AML-193 (cell line): Measurements from ENCODE around the gene KRTAP29-1.
"Not testable (repeated sequence)": the region's sequence is repeated elsewhere in the genome, so short reads cannot be mapped to it uniquely, and the experiment has no call there.

Experiments
- DNase-seq, 2 experiments: peaks; one replicate each; lab custom pipeline; 2025; lab: John Stamatoyannopoulos, UW

The KRTAP29-1 gene, protein sequence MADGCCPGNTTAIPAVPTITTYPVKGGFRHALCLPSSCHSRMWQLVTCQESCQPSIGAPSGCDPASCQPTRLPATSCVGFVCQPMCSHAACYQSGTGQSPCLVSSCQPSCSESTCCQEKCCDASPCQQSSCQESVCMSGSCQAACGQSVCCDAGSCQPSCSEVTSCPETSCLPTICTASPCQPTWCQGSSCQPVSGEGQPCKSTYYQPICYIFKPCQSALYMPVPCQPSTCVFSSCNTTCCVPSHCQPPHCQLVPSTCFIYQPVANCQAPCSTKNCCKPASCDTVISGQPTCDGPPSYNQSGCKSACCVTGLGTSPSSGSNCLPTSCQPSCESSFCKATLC

DNA sequence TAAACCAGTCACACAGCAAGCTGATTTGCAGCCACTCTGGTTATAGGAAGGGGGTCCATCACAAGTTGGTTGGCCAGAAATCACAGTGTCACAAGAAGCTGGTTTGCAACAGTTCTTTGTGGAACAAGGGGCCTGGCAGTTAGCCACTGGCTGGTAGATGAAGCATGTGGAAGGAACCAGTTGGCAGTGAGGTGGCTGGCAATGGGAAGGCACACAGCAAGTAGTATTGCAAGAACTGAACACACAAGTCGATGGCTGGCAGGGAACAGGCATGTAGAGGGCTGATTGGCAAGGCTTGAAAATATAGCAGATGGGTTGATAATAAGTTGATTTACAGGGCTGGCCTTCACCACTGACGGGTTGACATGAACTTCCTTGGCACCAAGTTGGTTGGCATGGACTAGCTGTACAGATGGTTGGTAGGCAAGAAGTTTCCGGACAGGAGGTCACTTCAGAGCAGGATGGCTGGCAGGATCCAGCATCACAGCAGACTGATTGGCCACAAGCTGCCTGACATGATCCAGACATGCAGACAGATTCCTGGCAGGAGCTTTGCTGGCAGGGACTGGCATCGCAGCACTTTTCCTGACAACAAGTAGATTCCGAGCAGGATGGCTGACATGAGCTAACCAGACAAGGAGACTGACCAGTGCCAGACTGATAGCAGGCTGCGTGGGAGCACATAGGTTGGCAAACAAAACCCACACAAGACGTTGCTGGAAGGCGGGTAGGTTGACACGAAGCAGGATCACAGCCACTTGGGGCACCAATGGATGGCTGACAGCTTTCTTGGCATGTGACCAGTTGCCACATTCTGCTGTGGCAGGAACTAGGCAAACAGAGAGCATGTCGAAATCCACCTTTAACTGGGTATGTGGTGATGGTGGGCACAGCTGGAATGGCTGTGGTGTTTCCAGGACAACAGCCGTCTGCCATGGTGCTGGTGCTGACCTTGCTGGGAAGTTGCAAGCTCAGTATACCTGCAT is at the start of gene KRTAP29-1:
Gene KRTAP29-1 (minus strand): TSS at position 936 of the 986 bp plus-strand sequence. CDS start 0 bp downstream, at position 936.
- DNase-seq, result peak; percentile 82 to 84

DNA sequence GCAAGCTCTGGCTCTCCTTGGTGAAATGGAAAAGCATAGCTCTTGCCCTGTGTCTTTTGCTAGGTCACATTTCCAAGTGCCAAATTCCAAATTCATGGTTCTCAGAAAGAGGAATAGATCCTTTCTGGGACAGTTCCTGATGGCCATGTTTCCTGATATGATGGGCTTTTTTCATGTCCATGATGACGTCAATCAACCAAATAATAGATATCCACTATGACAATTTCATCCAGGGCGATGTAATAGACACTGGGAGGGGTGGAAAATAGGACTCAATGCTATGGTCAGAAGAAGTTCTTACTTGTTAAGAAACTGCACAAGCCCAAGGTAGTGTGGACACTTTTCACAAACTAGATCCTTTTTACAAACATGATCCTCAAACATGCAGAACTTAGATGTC is 48.5 kb upstream of the KRTAP29-1 start:
- no peak for DNase-seq

DNA sequence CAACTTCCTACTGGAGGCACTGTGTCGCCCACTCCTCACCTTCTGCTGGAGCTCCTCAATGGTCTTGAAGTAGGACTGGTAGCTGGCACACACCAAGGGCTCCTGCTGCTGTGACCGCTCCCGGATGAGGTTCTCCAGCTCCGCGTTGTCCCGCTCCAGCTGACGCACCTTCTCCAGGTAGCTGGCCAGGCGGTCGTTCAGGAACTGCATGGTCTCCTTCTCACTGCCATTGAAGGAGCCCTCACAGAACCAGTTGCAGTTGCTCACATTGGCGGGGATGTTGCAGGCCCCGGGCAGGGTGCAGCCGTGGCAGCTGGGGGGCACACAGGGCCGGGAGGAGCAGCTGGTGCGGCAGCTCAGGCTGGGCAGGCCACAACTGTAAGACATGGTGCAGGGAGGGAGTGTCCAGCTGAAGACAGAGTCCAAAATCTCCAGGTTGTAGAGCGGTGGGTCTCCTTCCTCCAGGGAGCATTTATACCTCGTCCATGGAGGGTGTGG is 47.8 kb upstream of the KRTAP29-1 start, which contains the start of gene KRT33A:
Gene KRT33A (minus strand): TSS at position 448 of the 498 bp plus-strand sequence. CDS start 61 bp downstream, at position 387.
- not testable (repeated sequence) for DNase-seq

DNA sequence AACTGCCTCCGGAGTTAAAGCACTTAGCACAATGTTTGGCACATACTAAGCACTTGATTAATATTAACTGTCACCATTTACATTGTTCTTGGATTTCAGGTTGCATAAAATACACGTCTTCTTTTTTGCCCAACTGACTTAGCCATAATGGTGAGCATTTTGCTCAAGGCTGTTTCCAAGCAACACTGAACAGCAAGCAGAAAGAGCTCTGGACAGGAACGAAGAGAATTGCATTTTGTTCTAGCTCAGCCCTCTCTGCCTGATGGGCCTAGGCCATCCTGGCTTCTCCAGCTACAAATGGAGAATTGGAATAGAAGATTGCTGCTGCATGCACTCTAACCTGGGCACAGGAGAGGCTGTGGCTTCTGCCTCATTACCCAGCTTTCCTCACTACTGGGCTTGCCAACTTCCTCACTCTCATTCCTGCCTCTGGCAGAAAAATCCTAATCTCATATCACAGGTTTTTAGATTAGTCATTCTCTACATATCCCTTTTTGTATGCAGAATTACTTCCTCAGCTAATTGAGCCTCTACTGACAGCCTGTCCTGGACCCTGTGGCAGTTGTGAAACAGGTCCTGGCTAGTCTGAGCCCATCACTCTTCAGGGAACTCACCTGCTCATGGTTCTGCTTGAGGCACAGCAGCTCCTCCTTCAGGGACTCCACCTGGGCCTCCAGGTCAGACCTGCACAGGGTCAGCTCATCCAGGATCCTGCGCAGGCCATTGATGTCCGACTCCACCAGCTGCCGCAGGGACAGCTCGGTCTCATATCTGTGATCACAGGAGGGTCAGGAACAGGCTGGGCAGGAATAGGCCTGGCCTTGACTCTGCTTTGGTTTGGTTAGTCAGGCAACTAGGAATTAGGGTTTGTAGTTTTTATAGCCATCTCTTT is 45.5 kb upstream of the KRTAP29-1 start:
- no peak for DNase-seq

DNA sequence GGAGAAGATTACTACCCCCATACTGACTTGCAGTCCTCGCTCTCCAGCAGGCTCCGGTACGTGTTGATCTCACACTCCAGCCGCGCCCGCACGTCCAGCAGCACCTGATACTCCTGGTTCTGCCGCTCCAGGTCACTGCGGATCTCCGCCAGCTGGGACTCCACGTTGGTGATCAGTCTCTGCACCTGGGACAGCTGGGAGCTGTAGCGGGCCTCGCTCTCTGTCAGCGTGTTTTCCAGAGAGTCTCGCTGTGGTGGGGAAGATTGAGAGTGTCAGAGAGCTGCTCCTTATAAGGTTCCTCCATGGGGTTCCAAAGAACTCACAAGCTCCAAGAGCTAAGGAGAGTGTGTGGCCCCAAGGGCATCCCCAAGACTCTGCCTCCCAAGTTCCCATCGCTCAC is 43.8 kb upstream of the KRTAP29-1 start:
- not testable (repeated sequence) for DNase-seq

DNA sequence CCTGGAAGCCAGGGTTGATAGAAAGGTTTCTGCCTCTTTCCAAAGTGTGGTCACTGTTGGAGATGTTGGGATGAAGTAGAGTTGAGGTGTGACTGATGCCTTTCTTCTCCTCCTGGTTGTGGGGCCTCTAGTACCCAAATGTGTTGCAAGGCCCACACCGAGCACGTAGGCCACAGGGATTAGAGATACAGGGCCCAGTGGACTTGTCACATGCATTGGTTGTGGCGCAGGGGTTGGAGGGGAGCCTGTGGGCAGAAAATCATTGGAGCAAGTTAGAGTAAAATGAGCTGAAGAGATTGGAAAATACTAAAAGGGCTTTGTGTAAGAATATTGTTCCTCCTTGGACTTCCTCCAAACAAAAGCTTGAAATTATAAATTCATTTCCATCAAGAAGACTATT is 43.3 kb upstream of the KRTAP29-1 start:
- DNase-seq, result no peak

DNA sequence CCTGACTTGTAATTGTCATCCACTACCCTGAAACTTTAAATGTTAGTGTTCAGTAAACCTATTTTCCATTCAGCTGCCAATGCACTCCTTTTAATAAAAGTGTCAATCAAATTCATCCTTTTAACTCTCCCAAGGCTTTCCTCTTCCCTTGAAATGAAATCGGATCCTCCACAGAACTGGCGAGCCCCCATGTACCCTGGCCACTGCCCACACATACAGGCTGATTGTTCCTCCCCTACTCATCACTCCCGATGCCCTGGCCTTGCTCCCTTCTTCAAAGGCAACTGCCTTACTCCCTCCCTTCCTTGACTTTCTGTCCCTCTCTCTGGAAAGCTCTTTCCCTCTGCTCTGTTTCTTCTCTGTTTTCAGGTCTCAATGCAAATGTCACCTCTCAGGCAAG is 40.4 kb upstream of the KRTAP29-1 start:
- DNase-seq, result no peak

DNA sequence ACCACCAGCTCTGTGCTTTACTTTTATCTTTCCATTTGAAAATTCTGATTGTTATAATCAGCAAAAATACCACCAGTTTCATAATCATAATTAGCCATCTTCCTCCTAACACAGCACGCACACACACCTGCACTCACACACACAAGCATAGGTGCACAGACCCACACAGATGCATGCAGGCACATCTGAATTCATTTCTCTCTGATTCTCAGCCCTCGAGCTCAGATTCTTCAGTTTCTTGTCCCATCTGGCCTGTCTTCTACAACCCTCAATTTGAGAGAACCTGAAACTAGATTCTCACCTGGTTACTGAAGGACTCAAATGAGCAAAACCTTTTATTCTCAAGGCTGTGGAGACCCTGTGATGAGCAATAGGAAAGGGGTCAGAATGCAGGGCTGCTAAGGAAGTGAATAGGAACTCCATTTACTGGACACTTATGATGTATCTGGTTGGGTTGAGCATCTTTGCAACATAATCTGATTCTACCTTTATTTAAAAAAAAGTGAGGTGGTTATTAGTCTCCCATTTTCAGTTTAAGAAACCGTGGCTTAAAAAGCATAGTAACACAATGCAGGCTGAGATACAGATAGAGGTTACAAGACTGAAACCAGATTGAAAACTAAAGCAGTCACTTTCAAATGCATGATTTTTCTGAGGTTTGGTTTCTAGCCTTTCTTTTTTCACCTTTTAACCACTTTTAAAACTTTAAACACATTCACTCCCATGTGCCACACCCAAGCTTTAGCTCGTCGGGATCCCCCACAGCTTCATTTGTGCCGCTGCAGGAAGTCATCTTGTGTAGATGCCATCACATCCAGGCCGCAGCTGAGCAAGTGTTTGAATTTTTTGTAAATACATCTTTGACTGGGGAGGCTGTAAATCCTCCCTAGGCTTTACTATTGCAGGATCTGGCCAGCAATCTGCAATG is 38.5 kb upstream of the KRTAP29-1 start:
- no peak for DNase-seq

DNA sequence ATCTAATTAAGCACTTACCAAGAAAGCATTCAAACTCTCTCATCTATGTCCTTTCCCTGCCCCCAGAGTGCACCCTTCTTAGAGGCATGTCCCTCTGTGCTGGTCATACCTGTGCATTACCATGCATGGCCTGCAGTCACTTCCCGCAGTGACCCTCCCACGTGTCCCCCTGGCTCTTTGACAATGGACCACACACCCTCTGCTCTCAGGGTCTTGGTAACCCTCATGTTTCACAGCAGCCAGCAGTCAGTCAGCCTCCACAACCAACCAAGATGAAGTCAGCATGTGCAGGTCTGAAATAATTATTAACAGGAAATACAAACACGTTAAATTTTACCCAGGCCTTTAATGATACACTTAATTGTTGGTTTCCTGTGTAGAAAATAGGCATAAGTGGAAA is 37.8 kb upstream of the KRTAP29-1 start:
- no peak for DNase-seq

DNA sequence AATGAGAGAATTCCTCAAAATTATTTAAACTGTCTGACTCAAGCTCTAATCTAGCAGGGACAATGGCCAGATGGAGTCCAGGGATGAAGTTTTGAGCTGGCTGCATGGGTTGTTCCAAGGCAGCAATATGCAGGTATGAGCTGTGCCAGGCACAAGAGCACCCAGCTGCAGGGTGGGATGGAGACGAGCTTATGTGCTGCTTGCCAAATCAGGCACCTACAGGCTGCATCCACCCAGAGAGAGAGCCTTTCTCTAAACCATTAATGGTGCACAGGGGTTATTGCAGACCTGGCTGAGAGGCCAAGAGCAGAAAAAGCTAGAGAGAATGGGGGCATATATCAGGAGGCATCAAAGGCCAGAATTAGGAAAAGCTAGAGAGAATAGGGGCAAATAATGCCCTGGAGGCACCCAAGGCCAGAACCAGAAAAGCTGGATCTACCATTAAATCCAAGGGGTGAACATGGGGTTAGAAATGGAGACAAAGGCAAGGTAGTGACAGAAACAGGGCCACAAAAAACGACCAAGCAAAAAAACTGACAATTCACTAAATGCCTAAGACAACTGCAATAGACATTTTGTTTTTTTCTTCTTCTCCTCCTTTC is 37.0 kb upstream of the KRTAP29-1 start:
- DNase-seq, result no peak

DNA sequence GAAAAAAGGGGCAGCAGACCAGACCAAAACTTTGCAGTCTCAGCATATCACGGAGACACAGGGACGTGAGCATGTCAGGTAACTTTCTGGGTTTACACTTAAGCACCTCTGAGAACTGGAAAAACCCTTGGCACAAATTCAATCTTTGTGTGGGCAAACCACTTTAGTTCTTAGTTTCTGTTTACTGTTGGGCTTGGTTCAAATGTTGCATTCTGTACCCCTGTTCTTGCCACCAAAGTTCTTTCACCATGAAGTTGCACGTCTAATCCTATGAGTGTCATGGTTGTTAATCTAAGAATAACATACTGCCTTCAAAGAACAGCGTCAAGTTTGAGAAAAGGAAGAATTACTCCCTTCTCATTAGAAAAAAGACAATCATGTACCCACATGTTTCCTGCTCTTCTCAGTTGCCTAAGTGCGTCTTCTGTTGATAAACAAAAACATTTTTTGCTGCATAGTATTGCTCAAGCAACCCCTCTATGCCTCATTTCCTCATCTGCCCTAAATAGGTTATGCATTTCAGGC is 36.4 kb upstream of the KRTAP29-1 start:
- no peak for DNase-seq

DNA sequence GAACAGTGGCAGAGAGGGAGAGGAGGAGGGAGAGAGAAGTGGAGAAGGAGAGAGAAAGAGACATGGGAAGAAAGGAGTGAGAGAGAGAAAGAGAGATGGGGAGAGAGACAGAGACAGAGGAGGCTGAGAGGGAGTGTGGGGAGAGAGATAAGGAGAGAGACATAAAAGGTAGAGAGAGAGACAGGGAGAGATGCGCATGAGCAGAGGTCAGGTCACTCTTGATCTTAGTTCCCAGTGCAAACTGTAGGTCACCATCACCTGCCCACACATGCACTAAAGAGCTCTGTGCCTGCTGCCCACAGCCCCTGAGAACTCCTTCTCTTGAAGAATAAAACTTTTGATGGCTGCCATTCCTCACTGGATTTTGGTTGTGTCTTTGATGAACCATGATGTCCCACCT is 33.1 kb upstream of the KRTAP29-1 start:
- DNase-seq, result no peak

DNA sequence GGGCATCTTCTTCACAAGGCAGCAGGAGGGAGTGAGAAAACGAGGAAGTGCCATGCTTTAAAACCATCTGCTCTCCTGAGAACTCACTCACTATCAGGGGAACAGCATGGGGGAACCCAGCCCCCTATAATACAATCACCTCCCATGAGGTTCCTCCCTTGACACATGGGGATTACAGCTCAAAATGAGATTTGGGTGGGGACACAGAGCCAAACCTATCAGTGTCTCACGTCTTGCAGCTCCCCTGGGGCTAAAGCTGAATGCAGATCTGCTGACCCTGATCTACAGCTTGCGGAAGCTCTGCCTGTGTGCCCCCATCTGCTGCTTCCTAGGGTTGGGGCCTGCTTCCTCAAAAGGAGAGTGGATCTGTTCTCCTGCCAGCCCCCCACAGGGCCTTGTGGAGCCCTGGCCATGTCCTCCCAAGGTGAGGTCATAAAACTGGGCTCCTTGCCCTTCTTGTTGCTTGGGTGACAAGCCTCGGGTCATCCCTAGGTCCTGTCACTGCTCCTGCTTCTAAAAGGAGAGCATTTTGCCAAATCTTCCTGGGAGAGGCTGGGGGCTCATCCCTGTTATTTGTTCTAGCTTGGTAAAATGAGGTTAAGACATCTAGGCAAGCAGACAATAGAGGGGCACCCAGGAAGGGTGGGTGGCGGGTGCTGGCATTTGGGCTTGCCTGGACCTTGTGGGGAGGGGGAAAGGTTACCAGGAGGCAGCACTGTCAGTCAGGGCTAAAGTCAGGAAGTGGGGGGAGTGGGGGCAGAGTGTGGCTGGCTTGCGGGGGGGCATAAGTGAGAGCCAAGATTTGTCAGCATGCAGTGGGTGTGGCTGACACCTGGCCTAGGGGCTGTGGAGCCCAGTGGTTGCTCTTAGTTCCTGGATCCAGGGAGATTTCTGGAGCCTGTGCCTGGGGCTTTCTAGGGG is 32.0 kb upstream of the KRTAP29-1 start:
- DNase-seq, result no peak

DNA sequence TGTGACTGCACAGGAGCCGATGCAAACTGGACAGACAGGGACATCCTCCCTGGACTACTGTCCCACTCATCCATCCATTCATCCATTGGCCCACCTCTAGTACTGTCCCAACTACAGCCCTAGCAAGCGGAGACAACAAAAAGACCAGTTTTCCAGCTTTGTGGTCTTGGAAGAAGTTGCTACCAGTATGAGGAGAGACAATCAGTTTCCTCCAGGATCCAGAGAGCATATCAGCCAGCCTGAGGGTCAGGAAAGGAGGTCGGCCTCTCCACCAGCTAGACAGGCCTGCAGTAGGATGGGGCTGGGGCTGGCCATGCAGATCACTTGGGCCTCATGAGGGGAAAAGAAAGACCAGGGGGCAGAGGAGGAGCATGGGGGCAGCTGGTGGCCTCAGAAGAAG is 31.2 kb upstream of the KRTAP29-1 start:
- DNase-seq, result no peak

DNA sequence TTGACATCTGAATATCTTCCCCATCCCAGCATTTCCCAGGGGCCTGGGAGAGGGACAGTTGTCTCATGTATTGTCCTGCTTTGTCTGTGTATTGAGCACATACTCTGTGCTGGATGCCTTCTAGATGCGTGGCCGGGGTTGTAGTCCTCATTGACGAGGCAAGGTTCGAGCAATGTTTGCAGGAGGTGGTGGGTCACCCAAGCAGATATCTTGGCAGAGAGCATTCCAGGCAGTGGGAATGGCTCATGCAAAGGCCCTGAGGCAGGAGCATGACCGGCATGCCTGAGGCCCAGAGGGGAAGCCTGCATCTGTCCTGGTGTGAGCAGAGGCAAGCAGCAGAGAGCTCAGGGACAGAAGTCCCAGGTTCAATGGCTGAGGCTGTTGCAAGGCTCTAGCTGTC is 30.4 kb upstream of the KRTAP29-1 start:
- no peak for DNase-seq

DNA sequence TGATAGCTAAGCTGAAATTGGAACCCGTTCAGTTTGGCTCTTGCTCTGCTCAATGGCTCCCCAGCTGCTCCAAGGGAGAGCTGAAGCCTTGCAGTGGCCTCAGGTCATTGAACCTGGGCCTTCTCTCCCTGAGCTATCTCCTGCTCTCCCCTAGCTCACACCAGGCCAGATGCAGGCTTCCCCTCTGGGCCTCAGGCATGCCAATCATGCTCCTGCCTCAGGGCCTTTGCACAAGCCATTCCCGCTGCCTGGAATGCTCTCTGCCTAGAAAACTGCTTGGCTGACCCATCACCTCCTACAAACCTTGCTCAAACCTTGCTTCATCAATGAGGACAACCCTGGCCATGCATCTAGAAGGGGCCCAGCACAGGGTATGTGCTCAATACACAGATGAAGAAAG is 29.6 kb upstream of the KRTAP29-1 start:
- DNase-seq, result no peak

DNA sequence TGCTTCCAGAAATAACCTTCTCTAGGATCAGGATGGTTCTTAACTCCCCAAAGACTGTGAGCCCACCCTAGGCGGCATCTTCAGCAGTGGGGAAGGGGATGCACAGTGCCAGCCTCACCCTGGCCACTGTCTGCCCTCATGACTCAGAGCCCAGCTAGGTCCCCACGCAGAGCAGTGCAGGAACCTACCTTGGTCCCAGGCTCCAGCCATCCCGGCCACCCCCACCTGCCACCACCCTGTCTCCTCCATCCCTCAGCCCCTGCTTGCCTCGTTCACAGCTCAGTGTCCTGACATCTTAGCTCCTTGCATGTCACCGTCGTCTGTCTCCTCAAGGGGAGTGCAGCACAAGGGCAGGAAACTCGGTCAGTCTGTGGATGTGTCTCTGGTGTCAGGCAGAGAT is 29.0 kb upstream of the KRTAP29-1 start:
- DNase-seq, result no peak

DNA sequence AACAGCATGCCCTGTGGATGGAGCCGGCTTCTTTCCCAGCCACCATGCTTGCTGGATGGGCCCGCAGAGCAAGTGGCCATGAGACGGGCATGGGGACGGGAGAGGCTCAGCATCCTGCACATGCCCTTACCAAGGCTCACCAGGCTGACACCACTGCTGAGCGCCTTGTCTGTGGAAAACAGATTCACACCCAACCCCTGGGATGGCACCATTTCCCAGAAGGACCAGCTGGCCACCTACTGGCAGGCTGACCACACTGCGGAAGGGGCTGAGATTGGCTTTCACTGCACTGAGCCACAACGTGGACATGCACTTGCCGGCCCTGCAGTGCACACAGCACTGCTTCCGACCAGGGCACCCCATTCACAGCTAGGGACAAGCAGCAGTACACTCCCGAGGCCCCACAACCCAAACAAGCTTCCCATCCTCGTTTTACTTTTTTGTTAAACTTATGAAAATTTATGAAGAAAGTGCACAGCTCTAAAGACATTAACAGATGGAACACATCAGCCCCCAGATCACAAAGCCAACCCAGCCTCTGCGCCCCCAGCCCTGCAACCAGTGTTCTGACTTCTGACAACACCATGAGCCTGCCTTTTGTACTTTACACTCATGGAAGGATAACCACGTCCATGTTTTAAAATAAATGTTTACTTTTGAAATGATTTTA is 26.8 kb upstream of the KRTAP29-1 start:
- peak; percentile 52 to 60 for DNase-seq
